HG03135 (cell line): ENCODE data around the gene CLCN3.
"Not testable (repeated sequence)": the region's sequence is repeated elsewhere in the genome, so short reads cannot be mapped to it uniquely, and the experiment has no call there.

ENCODE experiments used
- ATAC-seq: cut with Tn5 transposase; IDR thresholded peaks from one replicate; pipeline ENCODE4 v1.9.1; 2021; ENCODE audit warnings: mild to moderate bottlenecking, moderate library complexity; ENCODE audit not compliant: unreplicated experiment

The CLCN3 gene

DNA sequence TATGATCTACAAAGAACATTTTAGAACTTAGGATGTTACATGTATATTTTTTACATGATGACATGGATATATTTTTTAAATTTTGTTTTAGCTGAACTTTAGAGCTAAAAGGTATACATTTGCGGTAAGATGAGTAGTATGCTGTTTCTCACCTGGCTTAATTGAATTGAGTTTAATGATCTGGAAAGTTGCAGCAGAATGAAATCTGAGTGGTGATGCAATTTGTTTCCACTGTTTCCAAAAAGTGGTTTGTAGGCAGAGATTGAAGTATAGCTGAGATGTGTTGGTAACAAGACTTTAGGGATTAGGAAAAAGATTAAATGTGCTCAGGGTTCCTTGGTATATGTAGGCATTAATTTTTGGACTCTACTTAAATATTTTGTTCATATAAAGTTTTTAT lies 69.3 kb downstream of the CLCN3 start:
- ATAC-seq, result no peak

DNA sequence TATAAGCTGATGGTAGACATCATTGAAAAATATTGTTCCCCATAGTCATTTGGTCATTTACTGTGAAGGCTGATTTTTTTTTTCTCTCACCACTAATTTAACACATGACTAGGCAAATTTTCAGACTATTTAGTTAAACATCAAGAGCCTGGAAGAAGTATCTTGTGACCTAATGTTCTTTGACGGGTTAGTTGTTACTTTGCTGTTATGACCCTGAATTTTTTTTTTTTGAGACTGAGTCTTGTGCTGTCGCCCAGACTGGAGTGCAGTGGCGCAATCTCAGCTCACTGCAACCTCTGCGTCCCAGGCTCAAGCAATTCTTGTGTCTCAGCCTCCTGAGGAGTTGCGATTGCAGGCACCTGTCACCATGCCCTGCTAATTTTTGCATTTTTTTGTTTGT lies 70.4 kb downstream of the CLCN3 start:
- ATAC-seq, result no peak

DNA sequence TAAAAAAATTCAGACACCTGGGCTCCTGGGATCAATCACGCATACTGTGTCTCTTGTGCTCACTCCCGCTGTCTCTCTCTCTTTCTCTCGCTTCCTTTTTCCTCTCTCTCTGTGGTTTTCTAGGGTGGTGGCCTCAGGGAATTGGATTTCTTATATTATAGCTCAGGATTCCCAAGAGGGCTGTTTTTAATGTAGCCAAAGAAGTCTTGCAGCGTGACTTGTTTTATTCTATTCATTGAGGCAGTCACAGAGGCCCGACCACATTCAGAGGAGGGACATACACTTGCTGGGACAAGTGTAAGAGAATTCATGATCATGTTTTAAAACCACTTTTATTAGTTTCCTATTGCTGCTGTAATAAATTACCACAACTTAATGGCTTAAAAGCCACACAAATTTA lies 78.0 kb downstream of the CLCN3 start:
- ATAC-seq, result no peak

DNA sequence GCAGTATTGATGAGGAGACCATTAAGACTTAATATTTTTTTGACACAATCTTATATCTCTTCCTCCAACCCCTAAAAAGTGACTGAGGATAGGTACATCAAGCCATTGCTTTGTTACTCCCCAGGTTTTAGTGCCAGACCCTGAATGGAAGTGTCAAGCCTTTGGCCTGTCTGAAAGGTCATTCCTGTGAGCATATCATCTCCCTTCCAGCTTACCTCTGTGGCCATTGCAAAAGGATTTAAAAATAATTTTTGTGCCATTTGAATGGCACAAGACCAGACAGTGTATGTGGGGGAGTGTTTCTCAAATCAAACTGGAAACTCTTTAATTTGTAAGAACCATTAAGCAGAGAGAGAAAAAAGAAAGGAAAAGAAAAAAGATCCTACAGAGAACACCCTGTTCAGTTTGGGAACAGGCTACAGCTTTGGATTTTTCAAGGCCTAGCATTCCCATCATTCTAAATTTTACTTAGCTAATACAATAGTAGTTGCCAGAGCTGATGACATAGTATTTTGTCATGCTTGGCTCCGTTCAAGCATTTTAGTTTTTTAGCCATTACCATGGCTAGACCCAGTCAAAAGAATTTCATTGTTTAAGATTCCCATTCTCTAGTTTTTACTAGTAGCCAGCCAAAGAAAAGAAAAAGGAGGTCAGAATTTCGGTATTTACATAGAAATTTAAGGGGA lies 87.7 kb downstream of the CLCN3 start:
- no peak for ATAC-seq

- ATAC-seq, result no peak
Measured at GRCh38 chr4:169715826-169716225, 95.4 kb downstream of the CLCN3 start.

DNA sequence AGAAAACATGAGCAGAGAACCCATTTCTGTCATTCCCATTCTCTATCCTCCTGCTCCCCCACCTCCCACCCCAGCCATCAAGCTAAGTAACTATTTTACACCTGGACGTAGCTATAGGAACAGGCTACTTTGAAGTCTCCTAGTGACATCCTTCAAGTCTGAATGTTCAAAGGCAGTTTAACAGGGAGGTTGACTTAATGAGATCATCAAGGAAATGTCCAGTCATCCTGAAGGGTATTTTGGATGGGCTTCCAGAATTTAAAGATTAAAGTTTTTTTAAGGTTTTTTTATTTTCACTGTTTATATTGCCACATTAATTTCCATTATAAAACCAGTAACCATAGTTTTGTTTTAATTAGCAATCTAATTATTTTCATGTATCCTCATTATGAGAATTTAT lies 96.3 kb downstream of the CLCN3 start:
- no peak for ATAC-seq

DNA sequence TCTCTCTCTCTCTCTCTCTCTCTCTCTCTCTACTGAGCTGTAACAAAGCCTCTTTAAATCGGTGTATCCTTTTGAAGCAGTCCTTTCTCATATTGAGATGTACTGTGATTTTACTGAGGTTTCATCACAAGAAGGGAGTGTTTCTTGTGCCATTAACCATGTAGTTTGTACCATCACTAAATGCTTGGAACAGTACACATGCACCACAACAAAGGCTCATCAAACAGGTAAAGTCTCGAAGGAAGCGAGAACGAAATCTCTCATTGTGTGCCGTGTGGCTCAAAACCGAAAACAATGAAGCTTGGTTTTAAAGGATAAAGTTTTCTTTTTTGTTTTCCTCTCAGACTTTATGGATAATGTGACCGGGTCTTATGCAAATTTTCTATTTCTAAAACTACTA lies 100.2 kb downstream of the CLCN3 start:
- no peak for ATAC-seq

DNA sequence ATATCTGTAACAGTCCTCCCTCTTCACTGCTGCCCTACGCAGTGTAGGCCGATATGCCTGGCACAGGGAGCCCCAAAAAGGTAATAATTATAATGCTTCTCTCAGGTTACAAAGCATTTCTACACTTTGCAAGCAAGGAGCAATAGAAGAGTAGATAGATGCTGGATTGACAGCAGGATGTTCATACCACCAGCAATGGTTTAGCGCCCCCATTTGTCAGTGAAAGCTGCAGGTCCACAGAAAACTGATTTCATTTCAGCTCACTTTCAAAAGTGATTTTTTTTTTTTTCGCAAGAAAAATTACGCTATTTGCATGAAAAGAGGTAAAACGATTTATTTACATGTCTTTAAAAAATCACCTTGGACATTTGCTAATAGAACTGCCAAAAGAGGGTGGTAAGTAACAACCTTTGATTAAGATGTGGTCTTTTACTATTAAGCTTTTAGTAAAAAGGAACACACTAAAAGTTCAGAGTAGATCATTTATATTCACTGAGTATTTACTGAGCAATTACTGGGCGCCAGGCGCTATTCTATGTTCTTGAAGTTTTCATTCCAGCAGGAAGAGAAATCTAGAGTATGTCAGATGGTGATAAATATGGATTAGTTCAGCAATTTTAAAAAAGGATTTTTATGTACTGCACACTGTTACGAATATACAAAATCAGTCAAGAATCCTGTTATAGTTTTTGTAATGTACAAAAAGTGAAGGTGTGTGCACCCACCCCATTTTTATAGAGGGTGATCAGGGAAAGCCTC lies 103.0 kb downstream of the CLCN3 start:
- ATAC-seq, result no peak

GRCh38 chr4:169724260-169724659 lies 103.9 kb downstream of the CLCN3 start:
- ATAC-seq, result no peak

DNA sequence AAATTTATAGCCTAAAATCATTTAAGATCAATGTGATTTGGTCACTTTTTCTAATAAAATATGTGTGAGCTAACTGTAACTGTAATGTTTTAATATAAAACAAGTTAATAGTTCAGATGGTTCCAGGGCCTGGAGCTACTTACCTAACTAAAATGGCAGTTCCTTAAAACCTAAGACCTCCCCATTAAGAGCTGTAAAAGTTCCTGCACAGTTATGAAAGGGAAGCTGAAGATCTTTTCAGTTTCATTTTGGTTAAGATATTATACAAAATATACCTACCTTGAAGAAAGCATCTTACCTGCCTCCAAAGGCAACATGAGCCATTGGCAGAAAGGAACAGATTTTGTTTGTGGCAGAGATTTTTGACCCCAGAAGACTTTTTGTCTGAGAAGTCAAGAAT lies 107.2 kb downstream of the CLCN3 start:
- no peak for ATAC-seq

DNA sequence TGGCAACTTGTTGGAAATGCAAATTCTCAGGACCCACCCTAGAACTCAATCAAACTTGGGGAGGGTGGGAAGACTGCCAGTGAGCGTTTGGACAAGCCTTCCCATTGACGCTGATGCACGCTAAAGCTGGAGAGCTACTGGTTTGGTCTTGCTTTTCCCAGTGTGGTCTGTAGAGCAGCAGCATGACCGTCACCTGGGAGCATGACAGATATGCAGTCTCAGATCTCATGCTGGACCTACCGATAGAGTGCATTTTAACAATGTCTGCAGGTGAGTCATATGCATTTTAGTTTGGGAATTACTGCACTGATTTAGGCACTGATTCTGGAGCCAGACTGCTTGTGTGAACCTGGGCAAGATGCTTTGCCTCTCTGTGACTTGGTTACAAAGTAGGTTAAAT lies 110.2 kb downstream of the CLCN3 start:
- no peak for ATAC-seq

DNA sequence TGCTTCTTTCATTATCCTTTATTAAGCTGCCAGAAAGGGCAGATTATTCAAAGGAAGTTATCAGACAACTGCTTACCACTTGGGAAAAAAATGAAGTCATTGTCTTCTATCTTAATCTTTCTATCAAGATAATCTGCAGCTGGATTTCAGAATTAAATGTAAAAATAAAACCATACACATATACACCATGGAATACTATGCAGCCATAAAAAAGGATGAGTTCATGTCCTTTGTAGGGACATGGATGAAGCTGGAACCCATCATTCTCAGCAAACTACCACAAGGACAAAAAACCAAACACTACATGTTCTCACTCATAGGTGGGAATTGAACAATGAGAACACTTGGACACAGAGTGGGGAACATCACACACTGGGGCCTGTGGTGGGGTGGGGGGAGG lies 118.2 kb downstream of the CLCN3 start:
- not testable (repeated sequence) for ATAC-seq

DNA sequence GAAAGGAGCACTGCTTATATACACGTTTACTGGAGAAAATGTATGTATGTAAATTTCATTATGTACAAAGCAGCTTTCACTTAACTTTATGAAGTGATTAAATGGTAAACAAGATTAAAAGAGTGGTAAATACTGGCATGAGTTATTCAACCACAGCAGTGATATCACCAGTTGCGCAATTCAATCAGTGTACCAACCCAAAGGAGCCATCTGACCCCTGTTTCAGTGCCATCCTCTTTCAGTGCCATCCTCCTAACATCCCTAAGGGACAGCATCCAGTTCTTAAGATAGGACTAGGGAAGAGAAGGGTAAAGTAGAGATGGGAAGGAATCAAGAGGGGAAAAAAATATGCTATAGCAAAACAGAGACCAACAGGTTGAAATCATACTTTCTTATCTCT lies 121.2 kb downstream of the CLCN3 start:
- ATAC-seq, result no peak

DNA sequence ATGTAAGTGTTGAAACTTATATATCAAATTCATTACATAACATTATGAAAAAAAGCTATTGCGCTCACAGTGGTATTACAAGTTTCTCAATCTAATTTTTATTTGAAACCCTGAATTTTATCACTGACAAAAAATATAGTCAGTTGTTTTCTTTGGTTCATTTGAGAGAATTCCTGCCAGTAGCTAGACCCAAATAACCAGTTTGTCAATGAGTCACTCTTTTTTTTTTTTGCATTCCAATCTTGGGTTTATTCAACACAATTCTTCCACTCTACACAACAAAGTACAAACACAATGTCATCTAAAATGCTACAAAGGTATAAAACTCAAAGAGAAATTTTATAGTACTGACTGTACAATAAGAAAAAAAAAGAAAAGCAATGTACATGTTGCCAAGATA lies 124.2 kb downstream of the CLCN3 start:
- ATAC-seq, result no peak

GRCh38 chr4:169745291-169745690 lies 124.9 kb downstream of the CLCN3 start:
- ATAC-seq, result no peak

DNA sequence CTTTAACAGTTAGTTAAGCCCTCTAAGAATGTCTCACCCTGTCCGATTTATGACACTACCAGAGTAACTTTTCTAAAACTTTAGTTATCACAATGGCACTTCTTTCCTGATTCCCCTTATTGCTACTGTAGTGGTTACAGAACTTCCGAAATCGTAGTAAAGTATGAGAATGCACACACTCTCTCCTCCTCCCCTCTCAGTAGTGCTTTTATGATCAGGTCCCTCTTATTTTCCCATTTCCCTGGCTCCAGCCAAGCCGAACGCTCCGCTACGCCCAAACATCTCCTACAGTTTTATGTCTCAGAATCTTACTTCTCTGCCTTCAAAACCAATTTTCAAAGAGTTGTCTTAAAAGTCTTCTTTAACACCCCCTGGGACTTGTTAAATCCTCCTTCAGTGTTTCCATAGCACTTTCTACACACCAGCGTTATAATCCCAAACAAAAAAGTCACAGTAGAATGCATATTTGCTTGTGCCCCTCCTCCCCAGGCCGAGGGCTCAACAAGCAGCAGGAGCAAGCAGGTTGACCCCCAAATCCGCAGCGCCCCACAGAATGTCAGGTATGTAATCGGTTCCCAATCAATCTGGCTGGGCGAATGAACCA lies 136.7 kb downstream of the CLCN3 start:
- ATAC-seq, result peak; percentile 14

- ATAC-seq, result peak; percentile 94
Measured at GRCh38 chr4:169757575-169758184, 137.3 kb downstream of the CLCN3 start, which contains the start of gene HPF1. TSS of gene HPF1 (minus strand) at chr4:169757944. CDS start at chr4:169757877, 67 bp downstream.

DNA sequence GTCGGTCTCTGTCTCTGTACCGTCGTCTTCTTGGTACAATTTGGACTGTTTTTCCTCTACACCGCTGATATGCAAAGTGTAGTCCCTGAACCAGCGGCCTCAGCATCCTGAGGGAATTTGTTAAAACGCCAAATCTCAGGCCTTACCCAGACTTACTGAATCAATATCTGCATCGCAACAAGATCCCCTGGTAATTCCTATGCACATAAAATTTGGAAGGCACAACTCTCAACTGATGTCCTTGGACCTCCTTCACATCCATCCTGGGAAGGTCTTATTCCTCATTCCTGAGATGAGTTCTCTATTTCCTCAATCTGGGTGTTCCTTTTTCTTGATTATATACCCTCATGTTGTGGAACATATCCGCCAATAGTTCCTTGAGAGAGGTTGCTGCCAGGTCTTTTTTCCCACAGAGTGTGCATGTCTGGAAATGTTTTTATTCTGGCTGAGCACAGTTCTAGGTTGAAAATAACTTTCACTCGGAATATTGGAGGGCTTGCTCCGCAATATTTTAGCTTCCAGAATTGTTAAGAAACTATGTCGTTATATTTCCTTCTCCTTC lies 138.1 kb downstream of the CLCN3 start:
- no peak for ATAC-seq

DNA sequence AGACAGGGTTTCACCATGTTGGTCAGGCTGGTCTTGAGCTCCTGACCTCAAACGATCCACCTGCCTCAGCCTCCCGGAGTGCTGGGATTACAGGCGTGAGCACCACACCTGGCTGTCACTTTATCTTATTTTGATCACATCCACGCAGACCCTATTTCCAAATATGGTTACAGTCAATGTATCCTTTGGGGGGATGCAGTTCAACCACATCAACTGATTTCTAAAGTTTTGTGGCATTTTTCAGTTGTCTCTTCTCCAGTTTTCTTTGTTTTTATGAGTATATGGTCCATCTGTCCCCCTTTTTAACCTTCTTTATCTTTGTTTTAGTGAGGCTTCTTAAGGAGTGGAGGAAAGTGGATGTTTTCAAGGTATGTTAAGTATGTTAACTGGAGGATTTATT lies 141.5 kb downstream of the CLCN3 start:
- no peak for ATAC-seq

DNA sequence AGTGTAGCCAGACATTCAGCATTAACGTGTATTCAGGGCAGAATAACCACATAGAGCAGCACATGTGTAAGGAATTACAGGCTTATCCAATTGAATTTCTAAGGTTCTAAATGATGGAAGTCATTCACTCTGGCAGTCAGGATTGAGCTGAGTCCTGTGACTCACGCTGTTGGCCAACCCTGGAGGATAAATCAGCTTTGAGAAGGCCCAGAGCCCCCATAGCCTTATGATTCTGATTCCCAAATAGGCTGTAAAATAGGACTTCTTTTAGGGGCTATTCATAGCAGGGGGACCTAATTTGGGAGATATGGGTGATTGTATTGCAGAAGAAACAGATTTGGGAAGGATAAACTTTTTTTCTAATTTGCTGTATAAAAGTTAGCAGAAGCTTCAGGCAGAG lies 145.5 kb downstream of the CLCN3 start:
- no peak for ATAC-seq

DNA sequence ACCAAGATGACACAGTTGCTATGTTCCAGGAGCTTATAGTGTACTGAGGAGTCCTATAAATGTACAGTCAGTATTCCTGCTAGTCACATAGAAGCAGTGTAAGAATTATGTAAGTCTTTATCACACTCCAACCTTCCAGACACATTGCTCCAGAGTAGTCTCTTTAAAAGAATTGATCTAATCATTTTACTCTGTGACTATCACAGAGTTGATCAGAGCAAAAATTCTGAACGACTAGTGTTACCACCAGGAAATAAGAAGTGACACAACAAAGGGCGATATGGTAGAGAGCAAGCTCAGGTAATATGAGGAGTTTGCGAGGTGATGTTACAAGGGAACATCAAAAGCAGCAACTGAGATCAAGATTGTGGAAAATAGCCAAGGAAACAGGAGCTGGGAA lies 146.4 kb downstream of the CLCN3 start:
- no peak for ATAC-seq
